Hematopoietic multipotent progenitor cell treated with erythropoietin and hydrocortisone succinate and interleukin-3 and kit ligand, for 17 days (in vitro differentiated cells): ENCODE results near the gene CIAPIN1.

ENCODE experiments used
- DNase-seq: peaks from one replicate; pipeline ENCODE4 v3.0.0-alpha.2; 2015; ENCODE audit warnings: low spot score

CIAPIN1 gene

GRCh38 chr16:57476546-57477410 is 29.6 kb upstream of the CIAPIN1 start:
- no peak for DNase-seq

- no peak for DNase-seq
Measured at GRCh38 chr16:57475711-57476339, 28.6 kb upstream of the CIAPIN1 start.

- no peak for DNase-seq
Measured at GRCh38 chr16:57474671-57475661, 27.8 kb upstream of the CIAPIN1 start.

- no peak for DNase-seq
Measured at GRCh38 chr16:57473906-57474305, 26.7 kb upstream of the CIAPIN1 start.

GRCh38 chr16:57473176-57473840 is 26.1 kb upstream of the CIAPIN1 start:
- DNase-seq = no peak

- DNase-seq = no peak
Measured at GRCh38 chr16:57472665-57473060, 25.5 kb upstream of the CIAPIN1 start.

- no peak for DNase-seq
Measured at GRCh38 chr16:57471852-57472664, 24.9 kb upstream of the CIAPIN1 start.

GRCh38 chr16:57471209-57471608 is 24.0 kb upstream of the CIAPIN1 start:
- no peak for DNase-seq

- no peak for DNase-seq
Measured at GRCh38 chr16:57470711-57471110, 23.5 kb upstream of the CIAPIN1 start.

GRCh38 chr16:57469917-57470470 is 22.8 kb upstream of the CIAPIN1 start:
- no peak for DNase-seq

GRCh38 chr16:57469046-57469445 is 21.9 kb upstream of the CIAPIN1 start:
- DNase-seq = no peak

- no peak for DNase-seq
Measured at GRCh38 chr16:57468346-57468745, 21.2 kb upstream of the CIAPIN1 start.

- no peak for DNase-seq
Measured at GRCh38 chr16:57464523-57464922, 17.3 kb upstream of the CIAPIN1 start.

- no peak for DNase-seq
Measured at GRCh38 chr16:57462978-57463362, 15.8 kb upstream of the CIAPIN1 start.

GRCh38 chr16:57462209-57462977 is 15.2 kb upstream of the CIAPIN1 start, which contains the start of gene POLR2C:
POLR2C (plus strand) TSS chr16:57462679; CDS start chr16:57462725, 46 bp downstream.
- DNase-seq = peak; percentile 90

GRCh38 chr16:57452021-57452420 is 4.8 kb upstream of the CIAPIN1 start:
- DNase-seq = no peak

- DNase-seq = peak; percentile 20
Measured at GRCh38 chr16:57446531-57447185, 527 bp downstream of the CIAPIN1 start.

- no peak for DNase-seq
Measured at GRCh38 chr16:57445510-57445909, 1.7 kb downstream of the CIAPIN1 start.

- DNase-seq = no peak
Measured at GRCh38 chr16:57444711-57445110, 2.5 kb downstream of the CIAPIN1 start.
